Keratinocyte (primary cell): ENCODE data around the gene PCDH15. TPM values are rescaled to one million over a fixed set of nuclear protein-coding genes. Genes with fewer than 3 reads are reported as not detected.

Experiments used
- DNase-seq: peaks from one replicate; pipeline ENCODE4 v3.0.0-alpha.2; 2011; ENCODE audit warnings: low read depth, missing footprints, low spot score
- FAIRE-seq: peaks from 2 replicates; lab custom pipeline; 2011; peaks lifted over from hg19 to GRCh38; lab: Jason Lieb, UNC
- H2AFZ ChIP-seq: 2 replicates; pipeline ENCODE4 v1.6.0; 2012; ENCODE audit warnings: low read length, control low read depth, inconsistent platforms; ENCODE audit not compliant: control insufficient read depth
- H3K27ac ChIP-seq: 2 replicates; pipeline ENCODE4 v1.5.1; 2011; ENCODE audit warnings: low read length; ENCODE audit not compliant: control insufficient read depth, insufficient read depth
- H3K27me3 ChIP-seq: 3 replicates; pipeline ENCODE4 v1.6.0; 2011; ENCODE audit warnings: low read length; ENCODE audit not compliant: control insufficient read depth, insufficient read depth; ENCODE audit errors: extremely low read depth
- H3K36me3 ChIP-seq, 2 experiments: 2 replicates in 1 of 2; 3 replicates in 1 of 2; pipeline ENCODE4 v1.5.1; 2011; ENCODE audit warnings: low read length in 2 of 2, mild to moderate bottlenecking in 1 of 2; ENCODE audit not compliant: control insufficient read depth in 2 of 2, insufficient read depth in 2 of 2; ENCODE audit errors: extremely low read depth in 1 of 2
- H3K4me1 ChIP-seq: 3 replicates; pipeline ENCODE4 v1.5.1; 2011; ENCODE audit warnings: low read length; ENCODE audit not compliant: control insufficient read depth, insufficient read depth; ENCODE audit errors: extremely low read depth
- H3K4me2 ChIP-seq: 3 replicates; pipeline ENCODE4 v1.6.0; 2011; ENCODE audit warnings: low read depth, low read length; ENCODE audit not compliant: control insufficient read depth, insufficient read depth; ENCODE audit errors: extremely low read depth
- H3K4me3 ChIP-seq, 3 experiments: fragments of 200-600 bp in 1 of 3; sonication (generic) in 1 of 3; 2 replicates in 2 of 3; 3 replicates in 1 of 3; pipeline ENCODE4 v1.5.1; 2011 to 2016; ENCODE audit warnings: low read length in 3 of 3, mild to moderate bottlenecking in 3 of 3, control low read depth in 2 of 3, inconsistent platforms in 1 of 3, low read depth in 1 of 3, mixed read lengths in 1 of 3, mixed run types in 1 of 3, moderate library complexity in 1 of 3; ENCODE audit not compliant: control insufficient read depth in 2 of 3, insufficient read depth in 2 of 3; ENCODE audit errors: extremely low read depth in 1 of 3
- H3K79me2 ChIP-seq: 2 replicates; pipeline ENCODE4 v1.6.0; 2012; ENCODE audit warnings: low read length; ENCODE audit not compliant: control insufficient read depth, insufficient read depth
- H3K9ac ChIP-seq: 3 replicates; pipeline ENCODE4 v1.6.0; 2011; ENCODE audit warnings: low read length; ENCODE audit not compliant: control insufficient read depth, insufficient read depth; ENCODE audit errors: extremely low read depth
- H3K9me1 ChIP-seq: 3 replicates; pipeline ENCODE4 v1.6.0; 2011; ENCODE audit warnings: low read length; ENCODE audit not compliant: control insufficient read depth, insufficient read depth; ENCODE audit errors: extremely low read depth
- H3K9me3 ChIP-seq: 2 replicates; pipeline ENCODE4 v1.5.1; 2012; ENCODE audit warnings: low read depth, low read length; ENCODE audit not compliant: control insufficient read depth
- H4K20me1 ChIP-seq: 3 replicates; pipeline ENCODE4 v1.6.0; 2011; ENCODE audit warnings: low read length; ENCODE audit not compliant: control insufficient read depth, insufficient read depth; ENCODE audit errors: extremely low read depth
- CTCF ChIP-seq, 3 experiments: IDR thresholded peaks in 1 of 3; conservative IDR thresholded peaks in 1 of 3; optimal IDR thresholded peaks in 1 of 3; 2 replicates in 2 of 3; 3 replicates in 1 of 3; pipeline versions ENCODE3 to v1.5.1; 2011; ENCODE audit warnings: low read length in 3 of 3, mild to moderate bottlenecking in 3 of 3, moderate library complexity in 2 of 3, control low read depth in 1 of 3, inconsistent platforms in 1 of 3; ENCODE audit not compliant: insufficient read depth in 2 of 3; ENCODE audit errors: extremely low read depth in 1 of 3
- EZH2 ChIP-seq: IDR thresholded peaks from one replicate; pipeline ENCODE4 v1.6.1; 2012; ENCODE audit warnings: inconsistent platforms, mild to moderate bottlenecking, low read length, moderate library complexity
- dilution Hi-C: fragments of 300-500 bp; cut with MboI; formaldehyde crosslinking; loops from one replicate; pipeline ENCODE4 v1.7.0; 2020; ENCODE audit warnings: low sequenced_read_pairs; ENCODE audit not compliant: extremely low pct_ligation_motif_present
- polyA plus RNA-seq, 5 experiments: library from polyadenylated mRNA; depleted of rRNA in 3 of 5; stranded (reverse) in 3 of 5; stranded (forward) in 1 of 5; unstranded in 1 of 5; fragments of >200 nt; gene quantifications; 1 replicate in 1 of 5; 2 replicates in 3 of 5; 3 replicates in 1 of 5; pipeline versions ENCODE4 v1.2.1 to v1.2.3, GENCODE V29; 2011 to 2012; ENCODE audit warnings: missing spikeins in 2 of 5, low read depth in 1 of 5, low replicate concordance in 1 of 5

Gene PCDH15
- polyA plus RNA-seq, 1 donor (not counting 4 experiments of a cell fraction or from before 2014, with no cell fraction given) = not detected

GRCh38 chr10:54067361-54067760 is 733.7 kb downstream of the PCDH15 start:
- Histone ChIP-seq H3K9me3 (peaks cover 3% of the 10 kb centered on the region), H3K9me1 (no peaks in the 10 kb centered on the region), H3K4me3 (no peak overlapping the region), H4K20me1 (no peaks in the 10 kb centered on the region), H3K27me3 (no peaks in the 10 kb centered on the region), H3K4me1 (no peaks in the 10 kb centered on the region), H3K79me2 (no peaks in the 10 kb centered on the region), H3K9ac (no peak overlapping the region), H3K36me3 (no peaks in the 10 kb centered on the region), H3K27ac (no peak overlapping the region), H2AFZ (no peak overlapping the region), H3K4me2 (no peak overlapping the region)
- no peak for FAIRE-seq
- dilution Hi-C loops = no loop called here
- no peak for TF ChIP-seq EZH2
- TF ChIP-seq CTCF (optimal IDR thresholded peaks at IDR 0.05 in 1 of 3, IDR thresholded peaks at IDR 0.05 in 1 of 3, conservative IDR thresholded peaks at IDR 0.05 in 1 of 3; ENCODE audit: extremely low read depth in 1 of 3, insufficient read depth in 2 of 3, low read length in 3 of 3) = no peak
- DNase-seq = no peak

- no peaks in the 10 kb centered on the region for H3K27me3 ChIP-seq
- H3K9me3 ChIP-seq = peaks cover 3% of the 10 kb centered on the region
- H3K9me1 ChIP-seq = no peaks in the 10 kb centered on the region
- H3K36me3 ChIP-seq = no peaks in the 10 kb centered on the region
- no peaks in the 10 kb centered on the region for H3K79me2 ChIP-seq
- H3K9ac ChIP-seq = no peak overlapping the region
- DNase-seq (no peak), FAIRE-seq (no peak)
- dilution Hi-C loops = no loop called here
- H3K27ac ChIP-seq = no peak overlapping the region
- H2AFZ ChIP-seq = no peak overlapping the region
- H4K20me1 ChIP-seq = no peaks in the 10 kb centered on the region
- no peak overlapping the region for H3K4me2 ChIP-seq
- TF ChIP-seq EZH2 (no peak), CTCF (optimal IDR thresholded peaks at IDR 0.05 in 1 of 3, IDR thresholded peaks at IDR 0.05 in 1 of 3, conservative IDR thresholded peaks at IDR 0.05 in 1 of 3; ENCODE audit: extremely low read depth in 1 of 3, insufficient read depth in 2 of 3, low read length in 3 of 3) (no peak)
- H3K4me3 ChIP-seq = no peak overlapping the region
- H3K4me1 ChIP-seq = no peaks in the 10 kb centered on the region
These were observed 734.4 kb downstream of the PCDH15 start for GRCh38 chr10:54066646-54067045.
